Central memory CD4-positive, alpha-beta T cell (primary cell): ENCODE results near the gene FIG4.
"Not testable (repeated sequence)": the region's sequence is repeated elsewhere in the genome, so short reads cannot be mapped to it uniquely, and the experiment has no call there.

ENCODE experiments used
- DNase-seq: peaks from one replicate; pipeline ENCODE4 v3.0.0; 2022

The FIG4 gene

GRCh38 chr6:109800771-109801170, 109.7 kb downstream of the FIG4 start:
- DNase-seq: no peak

- no peak for DNase-seq
Measured at GRCh38 chr6:109801794-109802193, 110.7 kb downstream of the FIG4 start.

GRCh38 chr6:109804020-109804419, 112.9 kb downstream of the FIG4 start:
- no peak for DNase-seq

GRCh38 chr6:109807881-109808280, 116.8 kb downstream of the FIG4 start:
- DNase-seq: no peak

- DNase-seq: no peak
Measured at GRCh38 chr6:109808837-109809236, 117.7 kb downstream of the FIG4 start.

- DNase-seq: no peak
Measured at GRCh38 chr6:109815054-109815453, 124.0 kb downstream of the FIG4 start.

- DNase-seq: no peak
Measured at GRCh38 chr6:109816452-109817374, 125.6 kb downstream of the FIG4 start.

- no peak for DNase-seq
Measured at GRCh38 chr6:109820706-109821350, 129.7 kb downstream of the FIG4 start.

- DNase-seq: no peak
Measured at GRCh38 chr6:109821428-109821827, 130.3 kb downstream of the FIG4 start.

GRCh38 chr6:109824105-109824504, 133.0 kb downstream of the FIG4 start:
- DNase-seq: no peak

- no peak for DNase-seq
Measured at GRCh38 chr6:109826551-109826950, 135.5 kb downstream of the FIG4 start.

- not testable (repeated sequence) for DNase-seq
Measured at GRCh38 chr6:109831352-109831751, 140.3 kb downstream of the FIG4 start.

GRCh38 chr6:109834131-109834530, 143.0 kb downstream of the FIG4 start:
- DNase-seq: no peak

GRCh38 chr6:109834595-109835437, 143.7 kb downstream of the FIG4 start:
- no peak for DNase-seq

- no peak for DNase-seq
Measured at GRCh38 chr6:109840034-109840433, 148.9 kb downstream of the FIG4 start.

GRCh38 chr6:109840796-109841195, 149.7 kb downstream of the FIG4 start:
- no peak for DNase-seq

- DNase-seq: no peak
Measured at GRCh38 chr6:109841869-109842268, 150.8 kb downstream of the FIG4 start.

- DNase-seq: no peak
Measured at GRCh38 chr6:109852713-109853112, 161.6 kb downstream of the FIG4 start.

- no peak for DNase-seq
Measured at GRCh38 chr6:109853426-109853825, 162.3 kb downstream of the FIG4 start.

GRCh38 chr6:109853951-109854350, 162.9 kb downstream of the FIG4 start:
- no peak for DNase-seq

GRCh38 chr6:109854541-109855308, 163.6 kb downstream of the FIG4 start:
- DNase-seq: no peak

GRCh38 chr6:109855476-109856040, 164.5 kb downstream of the FIG4 start:
- DNase-seq: not testable (repeated sequence)
